NCI-H187 treated with DMSO at 0.1 percent for 48 hours (cell line): ENCODE results near the gene AQP12A.
"Not testable (repeated sequence)": the region's sequence is repeated elsewhere in the genome, so short reads cannot be mapped to it uniquely, and the experiment has no call there.

Source experiments
- DNase-seq: peaks from one replicate; lab custom pipeline; 2025; lab: John Stamatoyannopoulos, UW

AQP12A gene

GRCh38 chr2:240662681-240663080 lies 29.0 kb upstream of the AQP12A start:
- no peak for DNase-seq

DNA sequence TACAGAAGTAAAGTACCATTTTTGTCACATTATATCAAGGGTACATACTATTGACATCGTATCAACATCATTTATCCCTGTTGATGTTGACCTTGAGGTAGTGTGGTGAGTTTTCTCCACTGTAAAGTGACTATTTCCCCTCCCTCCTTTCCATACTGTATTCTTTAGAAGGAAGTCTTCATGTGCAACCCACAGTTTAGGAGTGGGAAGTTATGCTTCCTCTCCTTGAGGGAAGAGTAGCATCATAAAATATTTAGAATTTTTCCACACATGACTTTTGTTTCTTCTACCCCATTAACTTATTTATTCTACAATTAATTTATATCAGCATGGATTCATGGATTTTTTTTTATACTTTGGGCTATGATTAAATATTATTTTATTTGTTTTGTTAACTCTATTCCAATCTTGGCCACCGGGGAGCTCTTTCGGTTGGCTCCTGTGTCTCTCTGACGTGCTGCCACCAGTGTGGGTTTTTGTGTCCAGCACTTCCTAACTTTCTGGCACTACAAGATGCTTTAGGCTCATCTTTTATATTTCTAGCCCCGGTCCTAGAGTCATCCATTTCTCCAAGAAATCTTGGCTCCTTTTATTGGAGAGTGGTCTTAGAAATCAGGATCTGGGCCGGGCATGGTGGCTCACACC lies 28.0 kb upstream of the AQP12A start:
- DNase-seq: no peak

DNA sequence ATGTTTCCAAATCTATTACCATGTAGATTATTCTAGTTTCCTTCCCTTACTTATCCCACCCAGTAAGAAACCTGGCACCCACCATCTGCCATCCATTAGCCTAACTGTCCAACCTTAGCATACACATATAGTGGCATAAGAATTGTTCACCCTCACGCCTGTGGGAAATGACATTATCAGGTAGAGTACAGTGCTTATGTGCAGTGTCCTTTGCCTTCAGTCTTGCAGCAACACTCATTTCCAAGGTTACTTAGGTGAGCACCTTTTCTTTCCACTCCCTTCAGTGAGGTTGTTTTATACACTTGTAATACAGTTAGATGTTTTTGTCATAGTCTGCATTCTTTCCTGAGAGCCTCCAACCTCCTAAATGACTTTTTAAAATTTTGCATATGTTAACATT lies 27.0 kb upstream of the AQP12A start:
- DNase-seq: no peak

GRCh38 chr2:240670402-240670801 lies 21.3 kb upstream of the AQP12A start:
- no peak for DNase-seq

- no peak for DNase-seq
Observed at GRCh38 chr2:240670950-240671349, 20.7 kb upstream of the AQP12A start.

GRCh38 chr2:240672076-240672700 lies 19.5 kb upstream of the AQP12A start:
- DNase-seq: no peak

DNA sequence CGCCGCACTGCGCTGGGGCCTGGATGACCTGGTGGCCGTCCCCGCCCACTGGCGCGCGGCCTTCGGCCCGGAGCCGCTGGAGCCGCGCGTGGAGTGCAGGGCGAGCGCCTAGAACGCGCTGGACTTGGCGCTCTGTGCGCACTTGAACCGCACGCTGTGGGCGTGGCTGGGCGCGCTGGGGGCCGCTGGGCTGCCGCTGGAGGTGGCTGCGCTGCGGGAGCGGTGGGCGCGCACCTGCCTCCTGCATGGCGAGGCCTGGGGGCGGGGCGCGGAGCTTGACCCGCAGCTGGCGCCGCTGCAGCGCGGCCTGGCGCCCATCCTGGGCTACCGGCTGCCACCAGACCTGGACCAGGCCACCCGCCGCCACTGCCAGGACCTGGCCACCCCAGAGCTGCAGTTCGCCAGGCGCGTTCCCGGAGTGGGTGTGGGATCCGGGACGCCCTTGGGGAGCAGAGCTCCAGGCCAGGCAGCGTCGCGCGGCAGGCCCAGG lies 18.9 kb upstream of the AQP12A start:
- no peak for DNase-seq

DNA sequence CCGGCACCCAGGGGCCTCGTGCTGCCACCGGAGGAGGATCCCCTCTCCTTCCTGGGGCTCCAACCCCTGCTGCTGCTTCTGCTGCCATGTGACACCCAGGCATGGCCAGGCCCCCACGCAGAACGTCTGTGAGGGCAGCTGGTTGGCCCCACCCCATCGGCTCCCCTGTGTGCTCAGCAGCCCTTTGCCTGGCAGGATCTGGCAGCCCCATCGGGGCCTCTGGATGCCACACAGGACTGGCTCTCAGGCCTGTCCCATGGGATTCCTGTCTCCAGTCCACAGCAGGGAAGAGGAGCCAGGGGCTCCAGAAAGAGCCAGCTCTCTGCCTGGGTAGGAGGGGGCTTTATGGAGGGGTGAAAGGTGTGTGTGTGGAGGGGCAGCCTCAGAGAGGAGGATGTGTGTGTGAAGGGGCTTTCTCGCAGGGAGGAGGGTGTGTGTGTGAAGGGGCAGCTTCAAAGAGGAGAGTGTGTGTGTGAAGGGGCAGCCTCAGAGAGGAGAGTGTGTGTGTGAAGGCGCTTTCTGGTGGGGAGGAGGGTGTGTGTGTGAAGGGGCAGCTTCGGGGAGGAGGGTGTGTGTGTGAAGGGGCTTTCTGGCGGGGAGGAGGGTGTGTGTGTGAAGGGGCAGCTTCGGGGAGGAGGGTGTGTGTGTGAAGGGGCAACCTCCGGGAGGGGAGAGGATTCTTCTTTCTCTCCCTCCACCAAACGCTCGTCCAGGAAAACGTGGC lies 17.0 kb upstream of the AQP12A start:
- DNase-seq: not testable (repeated sequence)

DNA sequence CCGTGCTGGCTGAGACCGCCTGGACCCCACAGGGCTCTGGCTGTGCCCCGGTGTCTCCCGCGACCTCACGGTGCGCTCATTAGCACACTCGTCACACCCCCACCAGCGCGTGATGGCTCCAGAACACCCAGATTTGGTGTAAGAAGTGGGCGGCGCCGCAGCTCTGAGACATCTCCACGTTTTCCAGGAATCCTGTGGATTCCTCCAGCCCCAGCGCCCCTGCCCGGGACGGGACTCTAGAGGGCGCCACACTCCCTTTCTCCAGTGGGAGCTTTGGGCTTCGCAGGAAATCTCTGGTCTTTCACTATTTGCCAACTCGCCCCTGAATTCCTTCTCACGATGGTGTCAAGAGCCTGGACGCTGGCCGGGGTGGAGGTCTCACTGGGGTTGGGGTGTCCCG lies 16.3 kb upstream of the AQP12A start:
- not testable (repeated sequence) for DNase-seq

DNA sequence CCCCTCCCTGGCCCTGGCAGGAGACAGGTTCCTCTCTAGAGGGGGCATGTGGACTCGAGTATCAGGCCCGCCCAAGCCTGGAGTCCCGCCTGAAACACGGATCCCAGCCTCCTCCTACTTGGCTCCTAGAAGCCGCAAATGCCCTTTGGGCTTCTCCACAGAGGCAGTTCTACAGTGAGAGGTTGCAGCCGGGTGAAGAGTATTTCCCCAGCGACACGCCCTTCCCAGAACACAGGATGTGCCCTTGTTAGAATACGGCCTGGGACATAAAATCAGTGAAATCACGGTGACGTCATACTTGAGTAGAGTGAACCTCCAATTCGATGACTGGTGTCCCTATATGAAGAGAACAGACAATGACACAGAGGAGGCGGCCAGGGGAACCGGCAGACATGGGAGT lies 13.6 kb upstream of the AQP12A start:
- not testable (repeated sequence) for DNase-seq

- DNase-seq: not testable (repeated sequence)
Observed at GRCh38 chr2:240678909-240679308, 12.8 kb upstream of the AQP12A start.

- not testable (repeated sequence) for DNase-seq
Observed at GRCh38 chr2:240680185-240680584, 11.5 kb upstream of the AQP12A start.

- DNase-seq: not testable (repeated sequence)
Observed at GRCh38 chr2:240682431-240683224, 9.0 kb upstream of the AQP12A start, which contains the start of gene AQP12B. TSS of gene AQP12B (minus strand) at chr2:240682885. CDS start at chr2:240682837, 48 bp downstream.

GRCh38 chr2:240683329-240683979 lies 8.2 kb upstream of the AQP12A start:
- not testable (repeated sequence) for DNase-seq

- DNase-seq: not testable (repeated sequence)
Observed at GRCh38 chr2:240683980-240684728, 7.5 kb upstream of the AQP12A start.

DNA sequence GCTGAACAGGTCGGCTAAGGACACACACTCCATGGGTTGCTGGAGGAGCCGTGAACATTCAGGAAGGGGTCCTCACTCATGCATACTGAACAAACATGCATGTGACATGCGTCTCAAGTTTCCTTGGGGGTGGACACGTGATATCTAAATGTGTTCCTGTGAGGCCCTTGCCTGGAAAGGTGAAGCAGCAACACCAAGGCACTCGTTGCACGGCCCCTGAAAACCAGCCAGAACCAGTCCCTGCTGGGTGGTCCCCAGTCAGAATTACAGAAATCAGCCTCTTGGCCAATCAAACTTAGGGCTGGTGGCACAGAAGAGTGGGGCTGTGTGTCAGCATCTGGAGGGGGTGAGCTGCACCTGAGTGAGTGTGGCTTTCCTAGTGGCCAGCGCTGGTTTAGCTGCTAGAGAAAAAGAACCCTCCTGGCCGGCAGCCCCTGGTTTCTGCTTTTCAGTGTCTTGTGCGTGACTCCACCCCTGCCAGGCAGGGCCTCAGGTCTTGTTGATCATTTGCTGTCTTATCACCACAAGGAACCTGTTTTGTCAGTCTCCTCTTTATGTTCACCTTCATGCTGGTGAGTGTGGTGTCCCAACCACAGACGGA lies 5.8 kb upstream of the AQP12A start:
- DNase-seq: no peak

- no peak for DNase-seq
Observed at GRCh38 chr2:240686460-240686859, 5.2 kb upstream of the AQP12A start.

DNA sequence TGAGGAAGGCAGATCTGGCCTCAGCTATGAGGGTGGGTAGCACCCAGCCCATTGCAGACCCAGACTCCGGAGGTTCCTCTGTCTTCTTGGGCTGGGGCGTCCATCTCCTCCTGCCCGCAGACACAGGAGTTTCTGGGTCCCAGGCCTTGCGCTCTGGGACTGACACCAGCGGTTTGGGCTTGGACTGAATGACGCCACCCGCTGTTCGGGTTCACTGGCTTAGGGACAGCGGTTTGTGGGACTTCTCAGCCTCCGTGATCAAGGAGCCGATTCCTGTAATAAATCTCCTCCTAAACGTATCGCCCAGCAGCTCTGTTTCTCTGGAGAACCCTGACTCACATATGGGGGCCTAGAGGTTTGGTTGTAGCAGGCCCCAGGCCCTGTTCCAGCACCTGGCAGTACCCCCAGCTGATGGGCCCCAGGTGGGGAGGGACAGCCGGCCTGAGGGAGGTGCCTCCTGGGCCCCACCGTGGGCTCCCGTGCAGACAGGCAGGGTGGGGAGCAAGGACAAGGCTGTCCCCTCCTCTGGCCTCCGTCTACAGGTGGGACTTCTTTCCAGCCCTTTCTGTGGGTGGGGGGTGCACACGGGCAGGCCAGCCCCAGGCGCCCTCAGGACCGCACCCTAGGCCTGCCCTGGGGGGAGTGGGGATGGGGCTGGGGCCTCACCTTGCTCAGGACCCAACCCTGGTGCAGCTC lies 4.5 kb upstream of the AQP12A start:
- no peak for DNase-seq

DNA sequence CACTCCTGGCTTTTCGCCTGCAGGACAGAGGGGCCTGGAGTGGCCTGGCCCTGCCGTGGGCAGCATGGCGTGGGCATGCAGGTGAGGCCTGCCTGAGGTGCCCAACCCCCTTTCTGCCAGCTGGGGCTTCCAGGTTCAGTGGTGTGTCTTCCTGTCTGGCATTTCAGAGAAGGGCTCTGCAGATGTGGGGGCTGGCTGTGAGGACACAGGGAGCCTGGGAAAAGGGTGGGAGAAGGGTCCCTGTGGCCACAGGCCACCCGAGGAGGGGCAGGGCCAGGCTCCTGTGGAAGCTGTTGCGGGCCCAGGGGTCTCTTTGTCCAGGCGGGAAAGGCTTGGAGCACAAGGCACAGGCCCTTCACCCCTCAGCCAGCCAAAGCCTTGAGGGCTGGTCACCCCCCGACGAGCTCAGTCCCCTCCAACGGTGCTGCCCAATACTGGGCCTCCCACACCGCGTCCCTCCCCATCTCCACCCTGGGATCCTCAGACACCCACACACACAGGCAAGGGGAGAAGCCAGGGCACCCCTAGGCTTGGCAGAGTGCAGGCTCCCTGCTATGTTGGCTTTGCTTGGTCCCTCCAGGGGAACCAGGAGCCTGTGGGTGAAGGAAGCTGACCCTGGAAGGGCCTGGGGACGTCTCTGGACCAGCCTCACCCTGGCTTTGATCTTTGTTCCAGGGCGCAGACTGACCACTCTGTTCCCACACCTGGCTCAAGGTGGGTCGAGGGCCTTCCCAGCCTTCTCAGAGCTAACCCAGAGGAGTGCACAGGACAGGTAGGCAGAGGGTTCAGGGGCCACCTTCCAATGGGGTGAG lies 3.7 kb upstream of the AQP12A start:
- no peak for DNase-seq
